GM08714 (cell line): ENCODE results near the gene CRYBG1.

Source experiments
- H3K4me3 ChIP-seq: fragments of 200-500 bp; sonication (Bioruptor generic); 2 replicates; pipeline ENCODE4 v1.5.1; 2014; ENCODE audit warnings: mild to moderate bottlenecking, low read length, inconsistent platforms
- ZNF274 ChIP-seq: IDR thresholded peaks from 2 replicates; pipeline ENCODE4 v1.6.1; 2012; ENCODE audit warnings: mild to moderate bottlenecking, low read depth, low read length

CRYBG1 gene

GRCh38 chr6:106360410-106360988, at the start of gene CRYBG1:
Gene CRYBG1, plus strand, starts transcription at chr6:106360717. Its CDS starts 192 bp downstream, at chr6:106360909.
- no peak for TF ChIP-seq ZNF274
- peak within 1 kb of the TSS; percentile 28; the same call in 1 of the 2 replicates for H3K4me3 ChIP-seq

- H3K4me3 ChIP-seq, result no peak overlapping the region
- no peak for TF ChIP-seq ZNF274
These were observed 44.6 kb upstream of the CRYBG1 start for GRCh38 chr6:106315765-106316374.

- no peak for TF ChIP-seq ZNF274
- H3K4me3 ChIP-seq, result no peak overlapping the region
These were observed 44.1 kb upstream of the CRYBG1 start for GRCh38 chr6:106316375-106316766.

- TF ChIP-seq ZNF274, result no peak
- H3K4me3 ChIP-seq, result no peak overlapping the region
These were observed 42.5 kb upstream of the CRYBG1 start for GRCh38 chr6:106318061-106318460.

- no peak for TF ChIP-seq ZNF274
- H3K4me3 ChIP-seq, result no peak overlapping the region
These were observed 41.7 kb upstream of the CRYBG1 start for GRCh38 chr6:106318851-106319250.

GRCh38 chr6:106321940-106322339, 38.6 kb upstream of the CRYBG1 start:
- no peak for TF ChIP-seq ZNF274

GRCh38 chr6:106324726-106325335, 35.7 kb upstream of the CRYBG1 start:
- no peak for TF ChIP-seq ZNF274
- peak overlapping the region; percentile 94 for H3K4me3 ChIP-seq

More at GRCh38 chr6:106321940-106322339, 38.6 kb upstream of the CRYBG1 start:
- H3K4me3 ChIP-seq, result no peak overlapping the region

- peak within 1 kb of the TSS; percentile 94 for H3K4me3 ChIP-seq
- no peak for TF ChIP-seq ZNF274
These were observed 35.0 kb upstream of the CRYBG1 start, which contains the start of gene ATG5 for GRCh38 chr6:106325336-106326178. Gene ATG5, minus strand, starts transcription at chr6:106325760. Its CDS starts 9,552 bp downstream, at chr6:106316208.

- H3K4me3 ChIP-seq, result no peak overlapping the region
- no peak for TF ChIP-seq ZNF274
These were observed 25.7 kb upstream of the CRYBG1 start for GRCh38 chr6:106334646-106335448.

- TF ChIP-seq ZNF274, result no peak
- H3K4me3 ChIP-seq, result no peak overlapping the region
These were observed 21.0 kb upstream of the CRYBG1 start for GRCh38 chr6:106339334-106340029.

GRCh38 chr6:106347219-106347618, 13.3 kb upstream of the CRYBG1 start:
- H3K4me3 ChIP-seq, result no peak overlapping the region
- no peak for TF ChIP-seq ZNF274

- no peak overlapping the region for H3K4me3 ChIP-seq
- TF ChIP-seq ZNF274, result no peak
These were observed 4.1 kb upstream of the CRYBG1 start for GRCh38 chr6:106356378-106356777.

- peak overlapping the region; percentile 28; the same call in 1 of the 2 replicates for H3K4me3 ChIP-seq
- no peak for TF ChIP-seq ZNF274
These were observed 533 bp upstream of the CRYBG1 start for GRCh38 chr6:106359959-106360409.

- H3K4me3 ChIP-seq, result peak overlapping the region; percentile 3; the same call in 1 of the 2 replicates
- no peak for TF ChIP-seq ZNF274
These were observed 493 bp downstream of the CRYBG1 start for GRCh38 chr6:106360989-106361430.
